Activated CD8-positive, alpha-beta memory T cell treated with anti-CD3 and anti-CD28 coated beads, Interleukin-2, amount 50 U/mL, for 1 hour (primary cell): Measurements from ENCODE around the gene MYNN.

Source experiments
- DNase-seq: peaks from one replicate; pipeline ENCODE4 v3.0.0-alpha.2; 2020; ENCODE audit errors: extremely low read depth

MYNN gene

GRCh38 chr3:169827712-169828111, 54.5 kb downstream of the MYNN start:
- no peak for DNase-seq

- DNase-seq, result no peak
Measured at GRCh38 chr3:169835533-169835932, 62.3 kb downstream of the MYNN start.

- DNase-seq, result no peak
Measured at GRCh38 chr3:169836078-169836941, 63.1 kb downstream of the MYNN start.

- no peak for DNase-seq
Measured at GRCh38 chr3:169836942-169837275, 63.7 kb downstream of the MYNN start.

DNA sequence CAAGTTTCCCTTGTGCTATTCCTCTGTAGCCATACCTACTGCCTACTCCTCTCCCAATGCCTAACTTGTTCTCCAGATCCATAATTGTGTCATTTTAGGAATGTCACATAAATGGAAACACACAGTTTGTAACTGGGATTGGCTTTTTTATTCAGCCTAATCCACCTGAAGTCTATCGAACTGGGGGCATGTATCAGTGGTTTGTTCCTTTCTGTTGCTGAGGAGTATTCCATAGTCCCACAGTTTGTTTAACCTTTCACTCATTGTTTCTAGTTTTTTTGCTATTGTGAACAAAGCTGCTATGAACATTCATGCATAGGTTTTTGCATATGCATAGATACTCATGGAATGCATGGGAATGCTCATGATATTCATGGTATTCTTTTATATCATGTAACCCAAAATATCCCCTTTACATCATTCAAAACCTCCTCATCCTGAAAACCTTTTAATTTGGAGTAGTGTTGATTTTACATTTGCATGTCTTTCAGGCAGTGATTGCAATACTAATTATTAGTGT, 65.4 kb downstream of the MYNN start:
- DNase-seq, result no peak
